K562 (cell line): ENCODE measurements around the gene PLP2. TPM values are rescaled to one million over a fixed set of nuclear protein-coding genes. Genes with fewer than 3 reads are reported as not detected.

Experiments used
- BCOR ChIP-seq: fragments of 450-650 bp; IDR thresholded peaks from 2 replicates; pipeline ENCODE4 v1.6.1; 2016
- BRD9 ChIP-seq: fragments of 450-650 bp; IDR thresholded peaks from 2 replicates; pipeline ENCODE4 v1.6.1; 2018; ENCODE audit warnings: low read depth; ENCODE audit not compliant: partially characterized antibody
- C11orf30 ChIP-seq: fragments of 450-650 bp; IDR thresholded peaks from 2 replicates; pipeline ENCODE4 v1.6.1; 2016; ENCODE audit warnings: low read depth, mild to moderate bottlenecking
- CXXC5 ChIP-seq: fragments of 250-450 bp; sonication (Bioruptor Pico); IDR thresholded peaks from 2 replicates; pipeline ENCODE4 v1.8.0; 2022; ENCODE audit warnings: inconsistent platforms, mild to moderate bottlenecking, moderate library complexity
- DACH1 ChIP-seq: fragments of 450-650 bp; IDR thresholded peaks from 2 replicates; pipeline ENCODE4 v1.6.1; 2018; ENCODE audit not compliant: partially characterized antibody
- GABPA ChIP-seq: fragments of 200-800 bp; sonication (Bioruptor generic); conservative IDR thresholded peaks from 2 replicates; pipeline ENCODE4 v1.6.1; 2016; ENCODE audit warnings: low read depth, missing genetic modification characterization, missing compliant biosample characterization
- HDGF ChIP-seq: fragments of 450-650 bp; IDR thresholded peaks from 2 replicates; pipeline ENCODE4 v1.6.1; 2016
- HIVEP1 ChIP-seq: fragments of 250-450 bp; sonication (Bioruptor Pico); IDR thresholded peaks from 2 replicates; pipeline ENCODE4 v1.4.0; 2020; ENCODE audit warnings: mild to moderate bottlenecking
- KDM1A ChIP-seq, 2 experiments: fragments of 450-650 bp; IDR thresholded peaks; 2 replicates each; pipeline ENCODE4 v1.6.1; 2016; ENCODE audit warnings: mild to moderate bottlenecking in 2 of 2
- LARP7 ChIP-seq: fragments of 450-650 bp; IDR thresholded peaks from 2 replicates; pipeline ENCODE4 v1.6.1; 2016
- MTA3 ChIP-seq: fragments of 450-650 bp; formaldehyde crosslinking; IDR thresholded peaks from 2 replicates; pipeline ENCODE4 v1.6.1; 2017; ENCODE audit warnings: mild to moderate bottlenecking, borderline replicate concordance
- RB1 ChIP-seq: fragments of 450-650 bp; IDR thresholded peaks from 2 replicates; pipeline ENCODE4 v1.6.1; 2017; ENCODE audit warnings: low read depth, mild to moderate bottlenecking
- SNRNP70 ChIP-seq: fragments of 200-400 bp; formaldehyde crosslinking; optimal IDR thresholded peaks from 2 replicates; pipeline ENCODE3; 2017; ENCODE audit warnings: low read depth, low read length
- TAF15 ChIP-seq: fragments of 200-400 bp; formaldehyde crosslinking; IDR thresholded peaks from 2 replicates; pipeline ENCODE4 v1.6.1; 2017; ENCODE audit warnings: mild to moderate bottlenecking, low read depth, low read length, moderate library complexity
- TFAP4 ChIP-seq: sonication (generic); formaldehyde crosslinking; IDR thresholded peaks from 2 replicates; pipeline ENCODE4 v1.8.0; 2022; ENCODE audit warnings: missing genetic modification reagents, mild to moderate bottlenecking, moderate library complexity, borderline replicate concordance
- TRIM28 ChIP-seq: fragments of 450-650 bp; IDR thresholded peaks from 2 replicates; pipeline ENCODE4 v1.6.1; 2017
- ZBTB11 ChIP-seq, 3 experiments: fragments of 200-800 bp in 1 of 3; fragments of 250-450 bp in 1 of 3; fragments of 450-650 bp in 1 of 3; sonication (Bioruptor Pico) in 1 of 3; sonication (Bioruptor generic) in 1 of 3; formaldehyde crosslinking in 1 of 3; IDR thresholded peaks; 2 replicates each; pipeline versions ENCODE4 v1.6.1 to v1.8.0; 2016 to 2022; ENCODE audit warnings: mild to moderate bottlenecking in 2 of 3, missing genetic modification characterization in 2 of 3, missing compliant biosample characterization in 1 of 3, moderate library complexity in 1 of 3
- ZNF197 ChIP-seq: fragments of 200-800 bp; sonication (Bioruptor generic); IDR thresholded peaks from 2 replicates; pipeline ENCODE4 v1.6.1; 2016; ENCODE audit warnings: low read depth, missing genetic modification characterization, missing compliant biosample characterization
- ZNF324 ChIP-seq: fragments of 250-450 bp; sonication (Bioruptor Pico); IDR thresholded peaks from 2 replicates; pipeline ENCODE4 v1.4.0; 2020; ENCODE audit warnings: mild to moderate bottlenecking
- ZNF347 ChIP-seq: fragments of 450-650 bp; formaldehyde crosslinking; IDR thresholded peaks from 2 replicates; pipeline ENCODE4 v1.4.0; 2020; ENCODE audit warnings: low read depth, mild to moderate bottlenecking, moderate library complexity
- ZNF444 ChIP-seq: fragments of 250-450 bp; sonication (Bioruptor Pico); IDR thresholded peaks from 2 replicates; pipeline ENCODE4 v1.4.0; 2020; ENCODE audit warnings: mild to moderate bottlenecking, moderate library complexity
- ZNF592 ChIP-seq: fragments of 450-650 bp; IDR thresholded peaks from 2 replicates; pipeline ENCODE4 v1.6.1; 2017; ENCODE audit warnings: antibody characterized with exemption, mild to moderate bottlenecking
- ZSCAN32 ChIP-seq: fragments of 450-650 bp; formaldehyde crosslinking; IDR thresholded peaks from 2 replicates; pipeline ENCODE4 v1.4.0; 2020; ENCODE audit warnings: mild to moderate bottlenecking, moderate library complexity
- polyA plus RNA-seq, 8 experiments: library from polyadenylated mRNA; depleted of rRNA in 4 of 8; stranded (reverse) in 5 of 8; unstranded in 3 of 8; fragments of >200 nt; fragmentation: Nextera tagmentation in 2 of 8; fragmentation: Illumina TruSeq in 1 of 8; extraction: Ambion mirVana in 2 of 8; extraction: Trizol in 1 of 8; gene quantifications; 2 replicates each; pipeline versions ENCODE4 v1.2.1 to v1.2.3, GENCODE V29; 2011 to 2014; ENCODE audit warnings: inconsistent platforms in 1 of 8, missing spikeins in 1 of 8
- total RNA-seq, 7 experiments: library from RNA; depleted of rRNA in 6 of 7; stranded (reverse); fragments of >200 nt in 6 of 7; fragmentation: Illumina TruSeq in 2 of 7; extraction: Trizol in 2 of 7; gene quantifications; 2 replicates each; pipeline versions ENCODE4 v1.2.1 to v1.2.3, GENCODE V29; 2011 to 2021; ENCODE audit warnings: low replicate concordance in 1 of 7

Gene PLP2
- total and polyA plus RNA-seq, 9 of the 15 experiments (the other 6 are each of a cell fraction or from before 2014, with no cell fraction given), result 34.7 to 236 (median 112) TPM

- TF ChIP-seq ZBTB11 (CRISPR knock-in tag; IDR thresholded peaks at IDR 0.05), result 0 out of 6 replicates have a peak, but pooled peaks of 1 of the 3 experiments have one; percentile 28
- no peak for TF ChIP-seq LARP7
- no peak for TF ChIP-seq KDM1A (IDR thresholded peaks at IDR 0.05)
- no peak for TF ChIP-seq ZNF444
- TF ChIP-seq MTA3, result 0 out of 2 replicates have a peak, but pooled peaks have one; percentile 17
- peak; percentile 21; the same call in 1 of the 2 replicates for TF ChIP-seq GABPA (tag)
- no peak for TF ChIP-seq ZNF324 (CRISPR knock-in tag)
- TF ChIP-seq BCOR, result no peak
- TF ChIP-seq RB1, result no peak
- no peak for TF ChIP-seq BRD9
- TF ChIP-seq SNRNP70, result no peak
- TF ChIP-seq HIVEP1 (CRISPR knock-in tag), result no peak
- 0 out of 2 replicates have a peak, but pooled peaks have one; percentile 1 for TF ChIP-seq CXXC5
- no peak for TF ChIP-seq ZNF197 (CRISPR knock-in tag)
- no peak for TF ChIP-seq C11orf30
- TF ChIP-seq ZSCAN32 (CRISPR knock-in tag), result no peak
- TF ChIP-seq TFAP4 (CRISPR knock-in tag), result peak; percentile 84
- TF ChIP-seq TAF15, result no peak
- TF ChIP-seq ZNF592, result no peak
- TF ChIP-seq HDGF, result no peak
- no peak for TF ChIP-seq ZNF347 (CRISPR knock-in tag)
- no peak for TF ChIP-seq DACH1
- TF ChIP-seq TRIM28, result no peak
These were observed at the start of gene PLP2 (continued) for GRCh38 chrX:49171752-49172279.
